Measurements from ENCODE around the gene SREBF2.

DNA sequence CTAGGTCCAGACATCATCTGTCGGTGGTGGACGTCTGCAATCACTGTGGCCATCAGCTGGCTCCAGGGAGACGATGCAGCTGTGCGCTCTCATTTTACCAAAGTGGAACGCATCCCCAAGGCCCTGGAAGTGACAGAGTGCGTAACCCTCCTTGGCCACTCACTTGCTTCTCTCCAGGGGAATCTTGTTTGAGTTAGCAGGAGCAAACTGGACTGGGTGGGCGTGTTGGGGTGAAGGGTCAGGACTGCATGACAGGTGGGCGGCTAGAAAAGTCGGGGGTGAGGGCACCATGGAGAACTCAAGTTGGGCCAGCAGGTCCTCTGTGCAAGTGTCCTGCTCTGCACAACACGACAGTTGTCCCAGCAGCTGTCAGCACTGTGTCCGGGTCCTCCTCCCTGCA lies 65.7 kb downstream of the SREBF2 start:
- TF ChIP-seq EZH2 (IDR thresholded peaks at IDR 0.05; ENCODE audit: insufficient read depth, poor library complexity, severe bottlenecking), result no peak
- TF ChIP-seq EZH2phosphoT487 (IDR thresholded peaks at IDR 0.05; ENCODE audit: insufficient read depth, low read depth), result no peak

All from GM23248 (cell line).